IPS DF 4.7 (cell line): ENCODE measurements around the gene TMEM204.

Source experiments
- DNase-seq: peaks from one replicate; pipeline ENCODE4 v3.0.0-alpha.2; 2013; ENCODE audit warnings: low spot score; ENCODE audit errors: extremely low read depth

The TMEM204 gene

DNA sequence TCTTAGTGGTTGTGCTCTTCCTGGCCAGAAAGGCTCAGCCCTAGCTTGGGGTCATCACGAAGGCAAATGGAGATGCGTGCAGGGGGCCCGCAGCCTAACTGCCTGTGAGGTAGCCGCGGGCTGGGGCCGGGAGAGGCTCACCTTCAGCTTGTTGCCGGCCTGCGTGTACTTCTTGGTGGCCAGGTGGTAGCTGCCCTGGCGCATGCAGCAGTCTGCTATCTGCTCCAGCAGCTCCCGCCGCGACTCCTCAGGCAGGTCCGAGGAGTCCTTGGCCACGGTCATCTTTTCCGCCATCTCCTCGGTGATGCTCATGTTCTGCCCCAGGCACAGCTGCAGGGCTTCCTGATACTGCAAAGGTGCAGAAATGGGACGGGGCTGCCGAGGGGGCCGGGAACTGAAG is 13.0 kb upstream of the TMEM204 start:
- DNase-seq, result no peak

GRCh38 chr16:1523581-1524245 is 9.8 kb upstream of the TMEM204 start:
- DNase-seq, result no peak

DNA sequence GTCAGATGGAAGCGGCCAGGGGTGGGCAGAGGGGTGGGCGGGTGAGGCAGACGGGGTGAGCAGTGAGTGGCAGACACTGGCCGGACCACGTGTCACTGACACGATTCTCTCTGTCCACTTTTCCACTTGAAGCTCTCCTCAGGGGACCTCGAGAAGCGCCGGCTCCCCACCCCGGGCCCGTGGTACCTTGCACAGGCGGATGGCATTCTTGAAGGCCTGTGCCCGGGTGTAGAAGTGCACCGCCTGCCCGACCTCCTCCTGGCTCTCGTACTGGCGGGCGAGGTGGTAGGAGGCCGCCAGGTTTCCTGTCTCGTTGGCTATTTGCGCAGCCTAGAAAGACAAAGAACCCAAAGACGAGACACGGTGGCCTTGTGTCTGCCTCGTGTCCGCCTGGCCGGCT is 9.1 kb upstream of the TMEM204 start:
- no peak for DNase-seq

DNA sequence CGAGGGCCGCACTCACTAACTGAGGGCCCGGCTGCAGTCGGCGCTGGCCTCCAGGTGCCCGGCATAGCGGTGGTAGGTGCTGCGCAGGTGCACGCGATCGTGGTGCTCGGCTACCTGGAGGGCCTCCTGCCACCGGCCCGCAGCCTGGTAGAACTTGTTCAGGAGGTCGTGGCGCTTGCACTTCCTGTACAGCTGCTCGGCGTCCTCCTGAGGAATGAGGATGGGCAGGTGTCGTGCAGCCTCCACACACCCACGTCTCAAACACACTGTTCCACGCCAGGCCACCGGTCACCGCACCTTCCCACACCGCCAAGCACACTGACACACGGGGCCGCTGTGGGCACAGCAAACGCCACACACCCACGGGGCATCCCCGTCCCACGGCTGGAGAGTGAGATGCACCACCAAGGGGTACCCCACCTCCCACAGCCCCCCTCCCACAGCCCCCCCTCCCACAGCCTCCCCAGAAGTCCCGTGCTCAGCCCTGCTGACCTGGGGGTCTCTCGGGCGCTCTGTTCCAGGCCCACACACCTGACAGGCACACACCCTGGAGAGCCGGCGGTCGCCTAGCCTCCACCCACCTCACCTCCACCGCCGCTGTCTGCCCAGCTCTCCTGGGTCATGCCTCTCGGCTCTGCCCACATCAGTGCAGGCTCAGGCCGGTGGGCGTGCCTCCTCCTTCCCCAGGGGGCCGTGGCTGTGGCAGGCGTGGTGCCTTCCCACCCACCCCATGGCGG is 7.4 kb upstream of the TMEM204 start:
- DNase-seq, result no peak

DNA sequence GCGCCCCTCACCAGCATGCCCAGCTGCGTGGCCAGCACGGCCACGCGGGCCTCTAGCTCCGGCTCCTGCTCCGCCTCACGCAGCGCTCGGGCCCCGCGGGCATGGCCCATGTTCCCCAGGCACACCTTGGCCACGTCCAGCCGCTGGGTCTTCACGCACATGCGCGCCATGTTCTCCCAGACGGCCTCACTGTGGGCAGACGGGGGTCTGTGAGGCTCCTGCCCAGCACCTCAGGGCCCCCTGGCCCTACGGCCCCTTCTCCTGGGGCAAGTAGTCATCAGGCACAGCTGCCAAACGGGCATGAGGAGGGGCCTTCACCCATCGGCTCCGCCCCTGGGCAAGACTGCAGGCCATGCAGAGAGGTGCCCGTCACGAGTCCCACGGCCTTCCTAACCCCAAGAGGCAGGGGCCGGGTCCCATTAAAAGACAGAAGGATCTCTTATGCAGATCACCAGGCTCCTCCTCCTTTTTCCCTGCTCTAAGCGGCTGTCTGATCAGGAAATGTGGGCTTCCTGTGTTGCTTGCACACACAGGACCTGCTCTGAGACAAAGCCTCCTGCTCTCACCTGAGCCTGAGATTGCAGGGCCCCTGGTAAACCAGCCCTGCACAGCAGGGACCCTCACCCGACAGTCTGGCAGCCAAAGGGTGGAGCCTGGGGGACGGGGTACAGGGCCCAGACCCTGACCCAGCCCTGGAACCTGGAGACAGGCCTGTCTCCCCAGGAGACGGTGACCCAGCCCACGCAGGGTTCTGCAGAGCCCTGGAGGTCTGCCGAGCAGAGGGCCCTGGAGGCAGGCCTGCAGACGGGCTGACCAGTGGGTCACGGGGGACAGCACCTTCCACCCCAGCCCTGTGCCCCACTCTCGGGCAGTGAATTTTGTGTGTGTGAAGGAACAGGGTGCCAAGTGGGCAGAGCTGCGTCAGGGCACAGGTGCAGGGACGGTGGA is 6.6 kb upstream of the TMEM204 start:
- DNase-seq, result no peak

DNA sequence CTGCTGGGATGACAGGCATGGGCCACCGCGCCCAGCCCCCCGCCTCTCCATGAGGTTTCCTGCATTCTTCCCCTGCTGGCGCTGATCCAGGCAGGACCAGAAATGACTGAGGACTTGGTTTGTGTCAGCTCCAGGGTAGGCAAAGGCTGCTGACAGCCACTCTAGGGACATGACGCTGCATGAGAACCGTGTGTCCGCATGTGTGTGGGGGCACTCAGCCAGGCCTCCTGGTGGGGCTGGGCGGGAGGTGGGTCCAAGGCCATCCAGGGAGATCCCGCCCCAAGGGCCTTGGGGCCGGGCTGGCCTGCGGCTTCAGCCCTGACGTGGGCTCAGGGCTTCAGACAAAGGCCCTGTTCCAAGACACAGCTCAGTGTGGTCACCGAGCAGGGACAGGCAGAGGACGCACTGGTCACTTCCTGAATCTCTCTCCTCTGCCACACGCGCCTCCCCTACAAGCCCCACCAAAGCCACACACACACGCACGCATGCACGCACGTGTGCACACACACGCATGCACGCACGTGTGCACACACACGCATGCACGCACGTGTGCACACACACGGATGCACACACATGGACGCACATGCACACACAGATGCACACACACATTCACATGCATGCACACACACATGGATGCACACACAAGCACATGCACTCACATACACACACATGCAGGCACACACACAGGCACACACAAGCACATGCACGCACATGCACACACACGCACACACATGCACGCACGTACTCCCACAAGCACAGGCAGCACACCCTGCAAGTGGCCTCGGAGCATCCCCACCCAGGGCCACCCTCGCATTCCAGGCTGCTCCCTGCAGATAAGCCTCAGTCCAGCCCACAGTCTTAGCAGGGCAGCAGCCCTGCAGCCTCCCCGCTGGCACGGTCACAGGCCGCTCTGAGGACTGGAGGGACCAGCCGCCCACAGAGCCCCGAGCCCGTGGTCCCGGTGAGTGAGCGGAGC is 5.3 kb upstream of the TMEM204 start:
- no peak for DNase-seq

DNA sequence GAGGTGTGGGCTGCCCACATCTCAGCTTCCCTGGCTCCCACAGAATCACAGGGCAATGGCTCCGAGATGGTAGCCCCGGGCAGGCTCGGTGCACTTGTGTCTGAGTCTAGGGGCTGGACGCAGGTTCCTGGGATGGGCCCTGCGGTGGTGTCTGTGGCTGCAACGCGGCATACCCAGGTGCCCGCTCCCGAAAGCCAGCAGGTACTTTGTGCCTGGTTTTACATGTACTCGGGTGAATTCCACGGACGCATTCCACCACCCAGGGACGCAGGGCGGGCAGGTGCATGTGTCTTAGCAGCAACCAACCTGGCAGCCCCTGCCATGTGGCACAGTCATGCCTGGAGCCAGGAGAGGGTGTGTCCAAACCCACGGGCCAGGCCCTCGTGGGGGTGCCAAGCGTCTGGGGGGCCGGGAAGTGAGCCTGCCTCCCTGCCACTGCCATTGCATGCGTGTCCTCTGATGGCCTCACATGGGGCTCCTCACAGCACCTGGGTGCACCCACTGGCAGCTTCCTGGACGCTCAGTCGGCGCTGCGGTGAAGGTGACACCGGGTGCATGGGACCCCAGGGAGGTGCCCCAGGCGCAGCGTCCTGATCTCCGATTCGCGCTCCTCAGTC is 4.4 kb upstream of the TMEM204 start:
- DNase-seq, result no peak

DNA sequence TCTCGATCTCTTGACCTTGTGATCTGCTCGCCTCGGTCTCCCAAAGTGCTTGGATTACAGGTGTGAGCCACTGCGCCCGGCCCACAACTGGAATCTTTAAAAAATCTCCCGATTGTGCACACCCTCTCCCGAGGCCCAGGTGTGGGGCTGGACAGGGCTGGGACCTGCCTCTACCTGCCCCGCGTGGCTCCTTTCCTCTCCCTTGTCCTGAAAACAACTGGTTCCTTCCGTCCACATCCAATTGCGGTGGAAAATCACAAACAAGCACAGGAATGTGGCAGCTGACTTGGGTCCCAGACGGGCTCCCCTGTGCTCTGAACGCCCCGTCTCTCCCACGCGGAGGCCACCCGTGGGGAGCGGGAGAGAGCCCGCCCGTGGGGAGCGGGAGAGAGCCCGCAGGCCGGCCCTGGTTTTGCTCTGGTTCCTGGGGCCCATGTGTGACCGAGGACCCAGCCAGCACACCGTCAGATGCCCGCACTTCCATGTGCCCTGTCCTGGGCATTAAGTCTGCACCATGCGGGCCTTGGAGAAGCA is 3.0 kb upstream of the TMEM204 start:
- DNase-seq, result no peak

DNA sequence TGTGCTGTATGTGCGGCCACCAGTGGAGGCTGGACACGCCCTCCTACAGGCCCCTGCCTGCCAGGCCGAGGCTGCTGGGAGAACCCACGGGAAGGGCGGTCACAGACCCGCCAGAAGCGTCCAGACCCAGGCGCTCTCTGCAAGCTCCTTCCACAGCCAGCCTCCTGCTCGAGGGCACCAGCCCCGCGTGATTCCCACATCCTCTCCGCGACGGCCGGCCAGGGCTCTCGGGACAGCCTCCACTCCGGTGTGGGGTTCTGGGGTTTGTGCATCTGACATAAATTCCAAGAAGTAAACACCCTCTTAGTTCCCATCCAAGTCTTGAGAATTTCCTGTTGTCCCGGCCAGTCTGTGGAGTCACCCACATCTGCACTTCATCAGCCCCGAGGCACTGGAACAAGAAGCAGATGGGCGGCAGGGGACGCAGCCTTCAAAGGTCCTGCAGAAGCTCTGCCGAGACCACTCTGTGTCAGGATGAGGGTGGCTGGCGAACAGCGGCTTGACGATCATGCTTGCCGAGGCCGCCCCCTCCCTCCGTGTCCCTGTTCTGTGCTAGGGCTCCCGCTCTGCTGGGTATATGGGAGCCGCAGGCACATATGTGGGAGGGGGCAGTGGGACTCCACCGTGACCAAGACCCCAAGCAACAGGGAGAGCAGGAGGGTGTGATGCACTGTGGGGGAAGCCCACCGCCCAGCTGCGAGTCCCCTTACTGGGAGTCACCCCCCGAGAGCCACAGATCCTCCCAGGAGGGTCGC is 2.4 kb upstream of the TMEM204 start:
- no peak for DNase-seq

- DNase-seq, result no peak
Measured at GRCh38 chr16:1531638-1531910, 1.9 kb upstream of the TMEM204 start.

DNA sequence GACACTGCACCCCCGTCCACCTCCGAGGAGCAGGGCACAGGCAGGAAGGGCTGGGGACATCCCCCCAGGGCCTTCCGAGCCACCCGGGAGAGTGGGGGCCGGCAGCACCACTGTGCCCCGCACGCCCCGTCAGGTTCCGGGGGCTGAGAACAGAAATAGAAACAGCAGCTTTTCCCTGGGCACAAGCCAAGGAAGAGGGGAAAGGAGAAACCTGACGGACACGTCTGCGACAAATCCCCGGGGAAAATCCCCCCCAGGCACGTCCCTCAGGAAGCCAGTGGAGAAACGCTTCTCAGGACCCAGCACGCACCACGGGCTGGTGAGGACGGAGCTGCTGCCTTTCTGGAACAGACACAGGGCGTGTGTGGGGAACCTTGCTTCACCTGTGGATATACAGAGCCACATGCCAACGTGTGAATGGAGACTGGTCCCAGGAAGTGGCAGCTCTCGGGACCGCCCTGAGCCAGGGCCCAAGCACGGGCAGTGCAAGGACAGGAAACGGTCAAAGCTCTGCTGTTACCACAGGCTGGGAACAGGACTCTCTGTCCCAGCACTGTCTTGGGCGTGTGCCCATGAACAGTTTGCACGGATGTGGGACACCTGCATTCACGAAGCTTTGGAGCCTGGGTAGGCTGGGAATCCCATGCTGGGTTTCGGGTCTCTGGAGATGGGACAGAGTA is 1.2 kb upstream of the TMEM204 start:
- DNase-seq, result no peak

DNA sequence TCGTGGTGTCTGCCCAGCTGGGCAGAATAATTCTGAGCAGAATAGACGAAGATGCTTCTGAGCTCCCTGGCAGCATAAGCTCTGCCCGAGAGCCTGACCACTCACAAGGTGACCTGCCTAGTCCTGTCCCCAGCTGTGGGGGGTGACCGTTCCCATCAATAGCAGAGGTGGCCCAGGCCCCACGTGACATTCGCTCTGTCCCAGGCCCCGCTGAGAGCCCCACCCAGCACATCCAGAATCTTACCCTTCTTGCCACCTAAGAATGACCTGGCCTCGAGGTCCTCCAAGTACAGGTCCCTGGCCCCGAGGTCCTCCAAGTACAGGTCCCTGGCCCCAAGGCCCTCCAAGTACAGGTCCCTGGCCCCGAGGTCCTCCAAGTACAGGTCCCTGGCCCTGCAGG is 695 bp upstream of the TMEM204 start:
- no peak for DNase-seq

DNA sequence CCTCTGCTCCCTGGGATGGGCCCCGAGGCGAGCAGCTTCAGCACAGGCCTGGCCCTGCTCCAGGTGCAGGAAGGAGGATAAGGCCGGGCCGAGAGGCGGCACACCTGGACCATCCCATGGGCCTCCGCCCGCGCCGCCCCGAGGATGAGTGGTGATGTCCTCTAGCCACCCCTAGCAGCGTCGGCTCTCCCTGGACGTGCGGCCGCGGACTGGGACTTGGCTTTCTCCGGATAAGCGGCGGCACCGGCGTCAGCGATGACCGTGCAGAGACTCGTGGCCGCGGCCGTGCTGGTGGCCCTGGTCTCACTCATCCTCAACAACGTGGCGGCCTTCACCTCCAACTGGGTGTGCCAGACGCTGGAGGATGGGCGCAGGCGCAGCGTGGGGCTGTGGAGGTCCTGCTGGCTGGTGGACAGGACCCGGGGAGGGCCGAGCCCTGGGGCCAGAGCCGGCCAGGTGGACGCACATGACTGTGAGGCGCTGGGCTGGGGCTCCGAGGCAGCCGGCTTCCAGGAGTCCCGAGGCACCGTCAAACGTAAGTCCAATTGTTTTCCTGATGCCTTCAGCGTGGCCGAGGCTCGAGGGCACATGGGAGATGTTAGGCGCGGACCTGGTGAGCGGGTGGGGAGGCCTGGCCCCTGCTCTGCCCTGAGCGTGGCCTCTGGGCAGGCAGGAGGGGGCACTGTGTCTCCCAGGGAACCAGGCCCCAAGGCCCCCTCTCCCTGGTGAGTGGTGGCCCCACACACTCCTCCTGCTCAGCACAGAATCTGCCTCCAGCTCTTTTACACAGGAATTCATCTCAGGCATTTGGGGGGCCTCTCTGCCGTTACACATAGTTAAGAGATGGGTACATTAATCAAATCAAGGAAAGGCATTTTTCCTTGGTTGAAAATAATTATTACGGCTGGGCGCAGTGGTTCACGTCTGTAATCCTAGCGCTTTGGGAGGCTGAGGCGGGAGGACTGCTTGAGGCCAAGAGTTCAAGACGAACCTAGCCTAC is 855 bp downstream of the TMEM204 start:
- DNase-seq, result no peak

DNA sequence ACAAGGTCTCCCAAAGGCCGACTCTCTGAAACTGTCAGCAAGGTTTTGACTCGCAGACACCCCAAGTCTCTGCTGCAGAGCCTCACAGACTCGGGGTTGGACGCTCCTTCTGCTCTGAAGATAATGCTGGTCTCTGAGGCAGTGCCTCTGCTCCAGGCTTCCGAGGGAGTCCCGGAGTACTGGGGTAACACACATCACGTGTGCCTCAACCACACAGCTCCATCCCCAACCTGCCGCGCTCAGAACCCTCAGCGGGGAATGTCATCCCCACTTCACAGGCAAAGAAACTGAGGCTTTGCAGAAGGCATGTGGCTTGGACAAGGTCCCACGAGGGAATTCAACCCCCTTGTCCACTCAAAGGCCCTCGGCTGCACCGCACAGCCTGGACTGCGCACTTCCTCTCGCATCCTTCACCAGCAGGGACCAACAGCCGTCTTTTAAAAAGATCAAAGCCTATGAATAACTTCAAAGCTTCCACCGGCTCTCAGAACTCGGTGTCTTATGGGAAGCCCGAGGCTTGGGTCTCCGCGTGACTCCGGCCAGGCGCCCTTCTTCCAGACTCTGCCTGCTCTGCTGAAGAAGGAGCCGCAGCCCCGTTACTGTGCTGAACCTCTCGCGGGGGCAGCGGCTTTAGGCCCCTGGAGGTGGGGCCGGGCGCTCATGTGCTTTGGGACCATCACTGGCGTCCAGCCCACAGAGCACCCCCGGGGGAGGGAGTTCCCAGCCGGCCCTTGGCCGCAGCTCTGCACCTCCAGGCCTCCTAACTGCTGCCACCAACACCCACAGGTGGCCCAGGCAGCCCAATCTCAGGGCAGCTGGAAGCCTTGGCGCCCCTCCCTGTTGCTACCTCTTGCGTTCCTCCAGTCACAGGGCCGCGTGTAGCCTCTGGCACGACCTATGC is 2.2 kb downstream of the TMEM204 start:
- DNase-seq, result no peak

- DNase-seq, result no peak
Measured at GRCh38 chr16:1536601-1537000, 3.1 kb downstream of the TMEM204 start.

DNA sequence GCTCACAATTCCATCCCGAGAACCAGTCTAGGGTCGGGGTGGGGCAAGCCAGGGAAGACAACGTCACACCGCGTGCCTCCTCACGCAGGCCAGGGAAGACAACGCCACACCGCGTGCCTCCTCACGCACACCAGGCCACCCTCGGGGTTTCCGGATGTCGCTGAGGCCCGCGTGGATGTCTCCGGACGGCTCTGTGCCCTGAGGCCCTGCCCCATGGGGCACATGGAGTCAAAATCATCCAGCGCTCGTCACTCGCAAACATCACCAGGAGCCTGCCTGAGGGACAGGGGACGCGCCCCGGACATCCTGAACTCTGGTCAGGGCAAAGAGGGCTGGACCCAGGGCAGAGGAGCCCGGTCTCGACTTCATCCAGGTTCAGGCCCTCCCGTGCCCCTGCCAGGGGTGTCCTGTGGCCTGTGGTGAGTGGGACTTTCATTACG is 3.7 kb downstream of the TMEM204 start:
- no peak for DNase-seq

GRCh38 chr16:1537763-1538289 is 4.4 kb downstream of the TMEM204 start:
- DNase-seq, result no peak
